AG10803 (cell line): ENCODE results near the gene TM9SF2.
A peak's percentile ranks its signal among the peaks of the same experiment; 100 is the strongest.
"Not testable (repeated sequence)": the region's sequence is repeated elsewhere in the genome, so short reads cannot be mapped to it uniquely, and the experiment has no call there.

Experiments
- DNase-seq: peaks from one replicate; pipeline ENCODE4 v3.0.0; 2010; ENCODE audit warnings: low read depth
- H3K4me3 ChIP-seq: 2 replicates; pipeline ENCODE4 v1.5.1; 2011; ENCODE audit warnings: mild to moderate bottlenecking, low read length, control low read depth
- TF ChIP-seq, protein P1 (sequence below): conservative IDR thresholded peaks from 2 replicates; pipeline ENCODE4 v1.5.1; 2011; ENCODE audit warnings: mild to moderate bottlenecking, low read length, control low read depth, inconsistent platforms

The TM9SF2 gene

DNA sequence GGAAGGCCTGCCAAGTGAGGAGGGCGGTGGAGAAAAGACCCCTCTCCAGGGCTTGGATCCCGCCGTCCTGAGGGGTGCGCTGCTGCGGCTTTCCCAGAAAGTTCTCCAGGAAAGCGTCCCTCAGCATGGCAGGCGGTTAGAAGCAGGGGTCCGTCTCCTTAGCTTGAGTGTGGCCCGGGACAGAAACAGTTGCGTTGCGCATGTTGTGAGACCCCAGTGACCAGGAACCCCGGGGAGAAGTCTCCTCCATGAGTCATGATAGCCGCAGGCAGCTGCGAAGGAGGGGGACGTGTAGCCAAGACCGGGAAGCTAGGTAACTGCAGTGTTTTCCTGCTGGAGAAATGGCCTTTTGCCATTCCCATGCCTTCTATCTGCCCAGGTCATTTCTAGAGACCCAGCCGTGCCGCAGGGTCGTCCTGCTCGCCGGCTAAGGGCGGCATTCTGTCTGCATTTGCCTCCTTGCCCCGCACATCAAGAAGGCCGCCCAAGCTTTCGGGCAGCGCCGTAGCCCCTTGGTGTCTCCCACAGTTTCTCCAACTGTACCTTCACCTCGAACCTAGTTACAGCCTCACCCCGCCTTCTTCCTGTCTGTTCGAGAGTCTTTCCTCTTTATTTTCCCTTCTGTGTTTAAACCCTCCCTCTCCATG, 64.3 kb downstream of the TM9SF2 start:
- TF ChIP-seq, protein P1, sequence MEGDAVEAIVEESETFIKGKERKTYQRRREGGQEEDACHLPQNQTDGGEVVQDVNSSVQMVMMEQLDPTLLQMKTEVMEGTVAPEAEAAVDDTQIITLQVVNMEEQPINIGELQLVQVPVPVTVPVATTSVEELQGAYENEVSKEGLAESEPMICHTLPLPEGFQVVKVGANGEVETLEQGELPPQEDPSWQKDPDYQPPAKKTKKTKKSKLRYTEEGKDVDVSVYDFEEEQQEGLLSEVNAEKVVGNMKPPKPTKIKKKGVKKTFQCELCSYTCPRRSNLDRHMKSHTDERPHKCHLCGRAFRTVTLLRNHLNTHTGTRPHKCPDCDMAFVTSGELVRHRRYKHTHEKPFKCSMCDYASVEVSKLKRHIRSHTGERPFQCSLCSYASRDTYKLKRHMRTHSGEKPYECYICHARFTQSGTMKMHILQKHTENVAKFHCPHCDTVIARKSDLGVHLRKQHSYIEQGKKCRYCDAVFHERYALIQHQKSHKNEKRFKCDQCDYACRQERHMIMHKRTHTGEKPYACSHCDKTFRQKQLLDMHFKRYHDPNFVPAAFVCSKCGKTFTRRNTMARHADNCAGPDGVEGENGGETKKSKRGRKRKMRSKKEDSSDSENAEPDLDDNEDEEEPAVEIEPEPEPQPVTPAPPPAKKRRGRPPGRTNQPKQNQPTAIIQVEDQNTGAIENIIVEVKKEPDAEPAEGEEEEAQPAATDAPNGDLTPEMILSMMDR = no peak
- no peak overlapping the region for H3K4me3 ChIP-seq
- no peak for DNase-seq

DNA sequence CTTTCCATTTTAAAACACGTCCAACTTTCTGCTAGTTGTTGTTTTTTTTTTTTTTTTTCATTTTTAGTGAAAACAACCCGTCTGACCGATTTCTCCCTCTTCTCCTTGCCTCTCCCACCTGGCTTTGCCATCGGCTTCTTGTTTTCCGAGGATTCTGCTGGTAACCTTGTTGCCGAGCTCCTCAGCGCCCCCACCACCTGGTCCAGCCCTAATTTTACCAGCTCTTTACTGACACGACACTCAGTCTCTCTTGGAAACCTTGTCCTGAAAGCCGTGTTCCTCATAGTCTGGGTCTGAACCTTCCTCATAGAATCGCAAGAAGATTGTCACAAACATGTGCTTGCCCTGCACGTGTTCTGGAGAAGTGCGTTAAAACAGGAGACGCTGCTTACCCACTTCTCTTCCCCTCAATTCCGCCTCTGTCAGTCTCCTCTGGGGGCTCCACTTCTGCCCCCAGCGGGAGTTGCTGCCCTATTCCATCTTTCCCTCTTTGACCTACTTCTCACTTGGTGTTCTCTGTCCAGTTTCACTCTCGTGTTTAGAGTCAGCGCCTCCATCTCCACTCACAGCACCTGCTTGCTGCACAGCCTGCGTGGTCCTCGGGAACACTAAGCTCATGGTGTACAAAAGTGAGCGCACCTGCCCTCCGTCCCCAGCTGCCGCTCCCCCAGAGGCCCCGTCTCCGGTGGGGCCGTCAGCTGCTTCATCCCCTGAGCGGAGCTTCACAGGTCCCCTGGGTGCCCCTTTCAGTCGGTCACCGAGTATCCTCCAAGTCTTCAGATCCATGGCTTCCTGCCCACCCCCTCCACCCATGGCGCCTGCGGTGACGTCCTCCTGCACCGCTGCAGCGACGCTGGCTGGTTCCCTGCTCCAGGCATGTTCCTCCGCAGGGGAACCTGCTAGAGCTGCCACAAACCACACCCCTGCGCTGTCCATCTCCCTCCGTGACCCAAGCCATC, 65.1 kb downstream of the TM9SF2 start:
- TF ChIP-seq, protein P1 = no peak
- no peak for DNase-seq
- H3K4me3 ChIP-seq = no peak overlapping the region

DNA sequence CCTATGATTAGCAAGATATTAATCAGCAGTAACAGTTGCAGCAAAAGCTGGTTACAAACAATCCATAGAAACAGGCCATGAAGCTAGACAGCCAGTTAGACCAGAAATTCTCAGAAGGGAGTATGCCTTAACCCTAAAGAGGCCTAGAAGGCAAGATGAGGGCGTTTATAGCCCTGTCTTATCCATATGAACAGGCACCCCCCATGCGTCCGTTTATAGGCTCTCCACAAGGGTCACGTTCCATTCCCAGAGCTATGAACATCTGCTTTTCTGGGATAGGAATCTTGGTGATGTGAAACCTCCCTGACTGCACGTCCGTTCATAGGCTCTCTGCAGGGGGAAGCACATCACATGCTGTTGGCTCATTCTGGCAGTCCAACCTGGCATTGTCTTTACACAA, 67.6 kb downstream of the TM9SF2 start:
- H3K4me3 ChIP-seq, DNase-seq: not testable (repeated sequence)

DNA sequence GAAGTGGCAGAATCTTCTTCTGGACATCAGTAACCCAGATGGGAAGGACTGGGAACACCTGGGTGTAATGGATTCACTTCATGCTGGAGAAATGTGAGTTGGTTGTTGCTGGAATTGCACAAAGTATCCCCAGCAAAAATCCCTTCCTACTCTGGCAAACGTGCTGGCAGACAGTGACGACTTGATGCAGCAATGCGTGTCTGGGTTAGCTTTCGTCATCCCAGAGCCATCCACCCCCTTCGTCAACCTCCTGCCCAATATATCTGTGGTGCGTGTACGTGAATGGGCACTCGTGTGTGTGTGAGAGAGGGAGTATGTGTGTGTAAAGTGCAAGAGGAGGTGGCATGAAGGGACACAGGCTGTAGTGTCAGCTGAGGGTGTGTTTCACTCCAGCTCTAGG, 70.9 kb downstream of the TM9SF2 start:
- peak overlapping the region; percentile 28; the same call in 1 of the 2 replicates for H3K4me3 ChIP-seq
- DNase-seq = peak; percentile 93

DNA sequence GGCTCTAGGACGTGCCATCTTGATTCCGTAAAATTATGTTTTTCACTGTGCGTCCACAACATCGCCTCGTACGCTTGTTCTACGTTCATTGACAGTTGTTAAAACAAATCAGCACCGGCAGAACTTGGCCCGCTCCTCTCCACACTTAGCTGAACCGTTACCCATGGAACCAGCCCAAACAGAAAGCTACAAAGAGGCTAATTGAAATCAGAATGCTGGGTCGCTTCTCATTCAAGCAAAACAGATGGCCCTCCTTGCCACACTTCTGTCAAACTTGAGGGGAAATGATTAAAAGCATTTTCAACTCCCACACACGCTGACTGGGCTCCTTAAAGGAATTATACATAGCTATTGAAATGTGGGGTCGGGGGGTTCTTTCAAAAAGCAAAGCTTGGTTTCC, 71.6 kb downstream of the TM9SF2 start:
- TF ChIP-seq, protein P1 = no peak
- no peak overlapping the region for H3K4me3 ChIP-seq
- DNase-seq = peak; percentile 80

More for the DNA sequence above, 70.9 kb downstream of the TM9SF2 start:
- TF ChIP-seq, protein P1 = no peak

DNA sequence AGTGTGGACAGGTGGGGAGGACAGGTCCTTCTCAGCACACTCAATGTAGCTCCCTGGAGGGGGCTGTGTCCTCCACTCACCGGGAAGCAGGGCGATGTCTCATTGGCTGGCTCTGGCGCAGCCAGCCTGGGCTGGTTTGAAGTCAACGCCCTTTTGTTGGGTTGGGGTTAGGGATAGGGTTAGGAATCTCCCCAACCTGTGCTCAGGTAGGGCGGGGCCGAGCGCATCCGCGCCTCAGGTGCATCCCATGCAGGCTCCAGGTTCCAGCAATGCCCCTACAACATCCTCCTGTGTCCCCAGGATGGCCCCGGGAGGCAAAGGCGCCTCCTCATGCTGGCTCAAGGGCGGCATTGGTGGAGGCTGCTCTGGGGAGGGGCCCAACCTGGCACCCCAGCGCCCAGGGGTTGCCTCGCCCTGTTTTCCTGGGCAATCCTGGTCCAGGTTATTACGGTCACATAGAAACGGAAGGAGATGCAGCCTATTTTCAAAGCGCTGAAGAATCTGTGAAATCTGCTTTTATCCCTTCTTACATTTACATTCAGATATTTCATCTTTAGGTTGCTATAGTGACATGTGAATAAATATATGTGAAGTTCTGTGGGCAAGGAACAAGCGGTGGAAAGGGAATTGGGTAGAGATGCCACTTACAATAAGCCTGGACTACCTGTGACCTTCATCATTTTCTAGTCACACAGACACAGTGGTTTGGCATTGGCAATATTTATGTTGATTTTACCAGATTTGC, 74.3 kb downstream of the TM9SF2 start:
- TF ChIP-seq, protein P1 = no peak
- DNase-seq = no peak
- no peak overlapping the region for H3K4me3 ChIP-seq
